ENCODE data around the gene PCLO.
"Not testable (repeated sequence)": the region's sequence is repeated elsewhere in the genome, so short reads cannot be mapped to it uniquely, and the experiment has no call there.

Gene PCLO

DNA sequence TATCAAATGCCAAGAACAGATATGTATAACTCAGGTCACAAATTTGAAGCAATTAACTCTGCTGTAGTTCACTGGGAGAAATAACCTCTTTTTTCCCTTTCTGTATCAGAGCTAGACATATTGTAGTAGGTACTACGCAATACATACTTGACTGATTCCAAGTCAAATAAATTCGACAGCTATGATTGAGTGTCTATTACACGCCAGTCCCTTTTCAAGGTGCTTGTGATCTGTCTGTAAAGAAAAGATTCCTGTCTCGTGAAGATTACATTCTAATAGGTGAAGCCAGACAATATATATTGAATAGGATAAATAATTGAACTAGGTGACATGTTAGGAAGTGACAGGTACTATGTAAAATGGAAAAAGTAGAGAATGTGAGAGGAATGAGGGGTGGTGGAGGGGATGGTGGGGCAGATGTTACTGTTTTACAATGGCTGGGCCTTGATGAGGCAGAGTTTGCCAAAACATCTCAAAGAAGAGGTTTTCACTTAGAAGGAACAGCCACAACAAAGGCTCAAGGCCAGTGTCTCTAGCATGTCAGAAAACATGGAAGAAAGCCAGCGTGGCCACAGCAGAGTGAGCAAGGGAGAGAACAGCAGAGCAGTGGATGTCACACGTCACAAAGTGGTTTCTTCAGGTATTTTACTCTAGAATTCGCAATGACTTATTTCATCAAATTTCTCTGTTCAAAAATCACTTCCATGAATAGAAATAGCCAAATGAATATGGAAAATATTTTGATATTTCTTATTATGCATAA is 436.5 kb downstream of the PCLO start:
- no peak for DNase-seq

DNA sequence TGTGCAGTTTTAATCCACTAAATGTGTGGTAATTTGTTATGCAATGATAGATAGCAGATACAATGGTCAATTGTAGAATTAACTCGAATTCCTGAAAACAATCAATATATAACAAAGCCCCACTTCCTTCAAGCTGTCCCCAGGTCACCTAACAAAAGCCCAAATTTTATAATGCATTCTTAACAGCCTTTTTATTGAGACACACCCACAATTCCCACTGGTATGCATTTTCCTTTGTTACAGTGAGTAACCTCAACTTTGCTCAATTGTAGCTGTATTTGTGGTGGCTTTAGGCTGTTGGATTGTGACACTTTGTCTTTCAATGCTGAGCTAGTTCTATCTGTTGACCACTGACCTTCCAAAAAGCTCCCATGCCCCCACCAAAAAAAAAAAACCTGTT is 439.3 kb downstream of the PCLO start:
- no peak for DNase-seq

DNA sequence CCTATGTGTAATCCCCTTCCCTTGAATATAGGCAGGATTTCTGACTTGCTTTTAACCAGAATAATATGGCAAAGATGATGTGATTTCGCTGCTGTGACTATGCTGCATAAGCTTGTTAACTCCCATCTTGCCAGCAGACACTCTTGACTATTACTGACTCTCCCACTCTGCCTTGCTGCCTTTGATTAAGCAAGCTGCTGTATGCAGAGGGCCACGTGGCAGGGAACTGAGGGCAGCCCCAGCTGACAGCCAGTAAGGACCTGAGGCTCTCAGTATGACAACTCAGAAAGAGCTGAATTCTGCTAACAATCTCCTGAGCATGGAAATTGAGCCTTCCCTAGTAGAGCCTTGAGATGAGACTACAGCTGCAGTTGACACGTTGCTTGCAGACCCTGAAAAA is 439.7 kb downstream of the PCLO start:
- no peak for DNase-seq

DNA sequence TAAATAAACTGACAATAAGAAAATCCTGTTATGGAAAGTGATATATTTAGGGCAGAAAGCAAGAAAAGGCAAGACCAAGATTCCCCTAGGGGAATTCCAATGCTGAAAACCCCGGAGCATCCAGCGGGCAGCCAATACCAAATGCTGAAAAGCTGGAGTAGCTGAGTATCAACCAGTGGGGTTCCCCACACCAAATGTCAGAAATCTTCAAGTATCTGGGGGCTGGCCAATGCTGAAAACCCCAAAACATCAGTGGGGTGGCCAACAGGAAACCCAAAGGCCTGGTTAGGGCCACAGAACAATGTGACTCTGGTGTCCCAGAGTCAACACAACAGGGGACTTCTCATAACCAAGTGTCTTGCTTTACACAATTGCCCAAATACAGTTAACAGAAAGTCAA is 447.3 kb downstream of the PCLO start:
- DNase-seq = no peak

DNA sequence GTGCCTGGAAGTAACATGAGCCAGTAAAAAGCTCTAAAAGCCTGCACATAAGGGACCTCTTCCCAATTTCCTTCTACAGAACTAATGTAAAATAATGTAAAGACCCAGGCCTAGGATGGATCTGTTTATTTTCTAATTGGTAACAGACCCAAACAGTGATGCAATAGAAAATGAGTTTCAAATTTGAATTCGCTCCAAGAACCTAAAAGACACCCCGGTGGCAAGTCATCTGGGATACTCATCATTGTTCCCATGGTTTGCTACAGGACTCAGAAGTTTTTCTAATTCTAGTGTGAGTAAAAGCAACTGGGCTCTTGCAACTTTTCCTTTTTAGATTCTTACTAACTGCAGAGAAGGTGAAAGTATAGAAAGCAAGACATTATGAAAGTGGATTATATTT is 447.8 kb downstream of the PCLO start:
- DNase-seq = no peak

DNA sequence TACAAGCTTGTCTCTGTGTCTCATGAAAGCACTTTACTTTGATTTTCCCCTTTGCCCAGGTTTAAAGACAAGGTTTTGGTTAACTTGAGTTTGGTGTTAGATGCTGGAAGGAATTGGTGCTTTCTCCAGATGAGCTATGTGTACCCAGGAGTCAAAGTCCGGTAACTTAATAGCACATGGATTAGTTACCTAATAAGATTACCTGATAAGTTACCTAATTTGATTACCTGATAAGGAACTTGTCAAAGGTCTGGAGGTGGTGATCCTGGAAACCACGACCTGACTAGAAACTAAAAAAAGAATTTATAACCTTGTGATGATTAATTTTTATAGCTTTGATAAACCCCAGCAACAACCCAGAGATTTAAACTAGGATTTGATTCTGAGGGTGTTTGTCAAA is 449.2 kb downstream of the PCLO start:
- DNase-seq = no peak

DNA sequence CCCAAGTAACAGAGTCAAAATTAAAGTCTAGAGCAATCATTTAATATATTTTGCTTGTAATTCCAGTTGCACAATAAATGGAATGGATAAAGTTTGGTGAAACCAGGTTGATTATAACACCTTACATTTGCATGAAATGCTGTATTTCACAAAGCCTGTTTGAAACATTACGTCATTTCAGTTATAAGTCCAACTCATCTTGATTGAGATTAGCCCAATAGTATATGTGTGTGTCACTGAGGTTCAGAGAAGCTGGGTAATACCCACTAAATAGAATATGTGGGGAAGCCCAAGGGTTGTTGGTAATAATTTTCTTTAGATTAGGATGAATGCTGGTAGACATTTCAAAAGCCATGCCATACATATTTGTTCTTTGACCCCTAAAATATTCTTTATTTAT is 456.3 kb downstream of the PCLO start:
- not testable (repeated sequence) for DNase-seq

DNA sequence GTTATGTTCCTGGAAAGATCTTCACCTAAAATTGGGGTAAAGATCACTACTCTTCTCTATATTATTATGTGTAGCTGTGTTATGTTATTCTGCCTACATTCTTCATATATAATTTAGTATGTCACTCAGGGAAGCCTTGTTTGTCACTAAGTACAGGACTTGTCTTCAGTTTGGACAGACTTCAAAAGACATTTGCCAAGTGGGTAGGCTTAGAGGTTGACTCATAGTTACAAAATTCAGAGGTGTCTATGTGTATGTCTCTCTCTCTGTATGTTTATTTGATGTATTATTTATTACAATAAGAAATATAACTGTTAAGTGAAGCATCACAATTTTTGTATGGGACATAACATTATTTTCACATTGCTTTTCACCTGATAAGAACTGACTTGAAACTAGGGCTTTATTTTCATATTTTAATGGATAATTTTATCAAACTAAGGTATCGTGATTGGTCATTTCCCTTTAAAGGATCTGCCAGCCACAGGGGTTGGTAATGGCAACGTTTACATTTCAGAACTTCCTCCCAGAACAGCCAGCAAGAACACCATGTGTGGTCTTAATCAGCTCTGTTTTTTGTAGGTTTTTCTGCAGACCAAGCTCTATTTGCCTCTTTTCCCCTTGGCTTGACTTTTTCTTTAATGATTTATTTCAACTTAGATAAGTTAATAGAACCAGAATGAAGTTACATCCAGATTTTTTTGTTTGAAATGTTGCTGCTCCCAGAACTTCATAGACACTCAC is 457.0 kb downstream of the PCLO start:
- DNase-seq = no peak

DNA sequence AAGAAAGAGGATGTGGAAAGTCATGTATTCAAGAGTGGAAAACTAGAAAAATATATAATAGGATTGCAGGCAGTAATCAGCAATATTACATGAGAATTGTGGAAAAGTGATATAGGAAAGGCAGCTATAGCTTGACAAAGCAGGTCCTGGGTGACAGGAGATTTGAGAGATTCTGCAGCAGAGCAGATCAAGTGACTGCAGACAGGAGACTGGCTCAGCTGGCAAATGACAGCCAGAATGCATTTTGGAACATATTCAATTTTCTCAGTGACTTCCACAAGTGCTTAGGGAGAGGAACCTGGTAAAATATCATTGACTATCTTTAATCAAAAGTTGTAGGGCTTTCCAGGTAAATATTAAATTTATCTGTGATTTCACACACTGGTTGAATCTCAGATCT is 458.6 kb downstream of the PCLO start:
- DNase-seq = no peak

Data from stimulated activated CD4-positive, alpha-beta T cell treated with anti-CD3 and anti-CD28 coated beads, Interleukin-12 subunit alpha, Interleukin-12 subunit beta, amount 100 ng/mL, for 4 hours (primary cell).